ENCODE results near the gene BNIP3.

Gene BNIP3

DNA sequence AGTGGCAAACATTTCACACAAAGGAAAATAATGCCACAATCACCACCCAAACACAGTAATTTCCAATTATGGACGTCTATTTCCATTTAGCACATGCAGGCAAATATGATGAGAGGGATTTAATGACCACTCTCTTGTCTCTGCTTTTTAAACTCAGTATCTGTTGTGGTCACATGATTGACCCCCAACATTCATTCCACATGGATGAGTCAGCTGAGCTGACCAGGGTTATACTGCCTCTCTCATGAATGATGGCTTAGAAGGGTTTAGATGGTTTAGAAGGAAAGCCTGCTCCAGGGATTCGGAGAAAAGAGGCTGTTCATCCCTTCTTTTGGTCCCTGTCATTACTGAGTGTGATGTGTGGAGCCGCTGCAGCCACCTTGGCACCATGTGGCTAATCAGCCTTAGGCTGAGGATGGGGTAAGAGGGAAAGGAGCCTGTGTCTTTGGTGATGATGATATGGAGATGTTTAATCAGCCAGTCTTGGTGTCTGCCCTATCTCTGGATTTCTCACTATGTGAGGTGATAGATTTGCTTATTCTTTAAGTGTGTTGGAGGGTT lies 45.8 kb upstream of the BNIP3 start (continued):
- TF ChIP-seq, protein P1, sequence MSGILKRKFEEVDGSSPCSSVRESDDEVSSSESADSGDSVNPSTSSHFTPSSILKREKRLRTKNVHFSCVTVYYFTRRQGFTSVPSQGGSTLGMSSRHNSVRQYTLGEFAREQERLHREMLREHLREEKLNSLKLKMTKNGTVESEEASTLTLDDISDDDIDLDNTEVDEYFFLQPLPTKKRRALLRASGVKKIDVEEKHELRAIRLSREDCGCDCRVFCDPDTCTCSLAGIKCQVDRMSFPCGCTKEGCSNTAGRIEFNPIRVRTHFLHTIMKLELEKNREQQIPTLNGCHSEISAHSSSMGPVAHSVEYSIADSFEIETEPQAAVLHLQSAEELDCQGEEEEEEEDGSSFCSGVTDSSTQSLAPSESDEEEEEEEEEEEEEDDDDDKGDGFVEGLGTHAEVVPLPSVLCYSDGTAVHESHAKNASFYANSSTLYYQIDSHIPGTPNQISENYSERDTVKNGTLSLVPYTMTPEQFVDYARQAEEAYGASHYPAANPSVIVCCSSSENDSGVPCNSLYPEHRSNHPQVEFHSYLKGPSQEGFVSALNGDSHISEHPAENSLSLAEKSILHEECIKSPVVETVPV (CRISPR knock-in tag; IDR thresholded peaks at IDR 0.05) = no peak

DNA sequence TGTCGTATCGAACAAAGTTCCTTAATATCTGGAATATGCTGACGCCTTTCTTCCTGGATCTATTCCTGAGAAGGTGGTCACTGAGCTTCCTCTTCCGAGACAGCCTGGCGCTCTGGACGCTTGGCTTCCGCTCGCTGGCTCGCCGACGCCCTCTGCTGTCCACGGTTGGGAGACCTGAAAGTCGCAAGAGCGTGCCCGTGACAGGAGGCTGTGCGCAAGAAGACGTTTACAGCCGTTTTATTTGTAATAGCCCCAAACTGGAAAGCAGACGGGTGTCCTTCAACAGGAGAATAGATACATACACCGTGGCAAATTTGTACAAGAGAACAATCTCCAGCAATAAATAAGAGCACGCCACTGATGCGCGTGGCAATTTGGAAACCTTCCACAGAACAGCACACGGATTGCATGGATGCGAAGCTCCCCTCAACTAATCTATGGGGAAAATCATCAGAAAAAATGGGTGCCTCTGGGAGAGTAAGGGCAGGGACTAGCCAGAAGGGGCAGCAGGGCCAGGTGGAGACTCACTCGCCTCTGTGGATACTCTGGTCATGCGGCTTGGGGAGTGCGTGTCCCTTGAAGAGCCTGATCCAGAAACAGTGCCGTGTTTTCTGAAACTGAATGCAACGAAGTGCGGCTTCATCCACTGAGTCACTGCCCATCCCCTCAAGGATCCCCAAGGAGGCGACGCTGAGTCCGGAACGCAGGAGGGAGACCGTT lies 41.5 kb upstream of the BNIP3 start:
- peak; percentile 97 for ATAC-seq
- TF ChIP-seq ISL1 (CRISPR knock-in tag; IDR thresholded peaks at IDR 0.05) (no peak), PPARA (CRISPR knock-in tag; IDR thresholded peaks at IDR 0.05; ENCODE audit: borderline replicate concordance) (no peak), TOX (CRISPR knock-in tag; IDR thresholded peaks at IDR 0.05; ENCODE audit: borderline replicate concordance) (no peak), TCF4 (CRISPR knock-in tag; IDR thresholded peaks at IDR 0.05; ENCODE audit: borderline replicate concordance) (no peak)
- TF ChIP-seq, protein P2, sequence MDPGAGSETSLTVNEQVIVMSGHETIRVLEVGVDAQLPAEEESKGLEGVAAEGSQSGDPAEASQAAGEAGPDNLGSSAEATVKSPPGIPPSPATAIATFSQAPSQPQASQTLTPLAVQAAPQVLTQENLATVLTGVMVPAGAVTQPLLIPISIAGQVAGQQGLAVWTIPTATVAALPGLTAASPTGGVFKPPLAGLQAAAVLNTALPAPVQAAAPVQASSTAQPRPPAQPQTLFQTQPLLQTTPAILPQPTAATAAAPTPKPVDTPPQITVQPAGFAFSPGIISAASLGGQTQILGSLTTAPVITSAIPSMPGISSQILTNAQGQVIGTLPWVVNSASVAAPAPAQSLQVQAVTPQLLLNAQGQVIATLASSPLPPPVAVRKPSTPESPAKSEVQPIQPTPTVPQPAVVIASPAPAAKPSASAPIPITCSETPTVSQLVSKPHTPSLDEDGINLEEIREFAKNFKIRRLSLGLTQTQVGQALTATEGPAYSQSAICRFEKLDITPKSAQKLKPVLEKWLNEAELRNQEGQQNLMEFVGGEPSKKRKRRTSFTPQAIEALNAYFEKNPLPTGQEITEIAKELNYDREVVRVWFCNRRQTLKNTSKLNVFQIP (CRISPR knock-in tag; IDR thresholded peaks at IDR 0.05; ENCODE audit: borderline replicate concordance, low read depth) = no peak
- TF ChIP-seq, protein P1 (CRISPR knock-in tag; IDR thresholded peaks at IDR 0.05) = no peak

DNA sequence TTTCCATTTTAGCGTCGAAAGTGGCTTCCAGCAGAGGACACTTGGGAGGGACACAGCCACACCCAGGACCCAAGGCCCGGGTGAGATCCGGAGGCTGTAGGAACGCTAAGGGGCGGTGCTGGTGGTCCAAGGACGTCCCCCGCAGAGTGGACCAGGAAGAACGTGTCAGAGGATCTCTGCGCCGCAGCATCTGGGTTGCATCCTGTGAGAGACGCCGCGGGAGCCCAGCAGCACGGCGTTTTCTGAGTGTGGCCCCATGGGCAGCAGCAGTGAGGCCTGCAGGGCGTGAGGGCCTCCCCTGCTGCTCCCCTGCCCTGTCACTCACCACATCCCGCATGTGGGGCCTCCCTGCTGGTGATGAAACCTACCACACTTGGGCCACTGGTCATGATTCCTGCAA lies 40.5 kb upstream of the BNIP3 start:
- TF ChIP-seq ESRRG (CRISPR knock-in tag; IDR thresholded peaks at IDR 0.05) (no peak), ZFP3 (CRISPR knock-in tag; IDR thresholded peaks at IDR 0.05) (no peak), OSR1 (CRISPR knock-in tag; IDR thresholded peaks at IDR 0.05) (no peak), ZNF70 (CRISPR knock-in tag; IDR thresholded peaks at IDR 0.05) (no peak), BACH2 (CRISPR knock-in tag; IDR thresholded peaks at IDR 0.05; ENCODE audit: borderline replicate concordance) (no peak), ZC3H10 (CRISPR knock-in tag; IDR thresholded peaks at IDR 0.05) (no peak), CSDC2 (CRISPR knock-in tag; IDR thresholded peaks at IDR 0.05) (no peak)
- TF ChIP-seq, protein P3, sequence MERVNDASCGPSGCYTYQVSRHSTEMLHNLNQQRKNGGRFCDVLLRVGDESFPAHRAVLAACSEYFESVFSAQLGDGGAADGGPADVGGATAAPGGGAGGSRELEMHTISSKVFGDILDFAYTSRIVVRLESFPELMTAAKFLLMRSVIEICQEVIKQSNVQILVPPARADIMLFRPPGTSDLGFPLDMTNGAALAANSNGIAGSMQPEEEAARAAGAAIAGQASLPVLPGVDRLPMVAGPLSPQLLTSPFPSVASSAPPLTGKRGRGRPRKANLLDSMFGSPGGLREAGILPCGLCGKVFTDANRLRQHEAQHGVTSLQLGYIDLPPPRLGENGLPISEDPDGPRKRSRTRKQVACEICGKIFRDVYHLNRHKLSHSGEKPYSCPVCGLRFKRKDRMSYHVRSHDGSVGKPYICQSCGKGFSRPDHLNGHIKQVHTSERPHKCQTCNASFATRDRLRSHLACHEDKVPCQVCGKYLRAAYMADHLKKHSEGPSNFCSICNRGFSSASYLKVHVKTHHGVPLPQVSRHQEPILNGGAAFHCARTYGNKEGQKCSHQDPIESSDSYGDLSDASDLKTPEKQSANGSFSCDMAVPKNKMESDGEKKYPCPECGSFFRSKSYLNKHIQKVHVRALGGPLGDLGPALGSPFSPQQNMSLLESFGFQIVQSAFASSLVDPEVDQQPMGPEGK (CRISPR knock-in tag; IDR thresholded peaks at IDR 0.05; ENCODE audit: borderline replicate concordance) = no peak
- TF ChIP-seq, protein P2 (CRISPR knock-in tag; IDR thresholded peaks at IDR 0.05; ENCODE audit: borderline replicate concordance, low read depth) = no peak
- TF ChIP-seq, protein P1 (CRISPR knock-in tag; IDR thresholded peaks at IDR 0.05) = no peak
- ATAC-seq = no peak

DNA sequence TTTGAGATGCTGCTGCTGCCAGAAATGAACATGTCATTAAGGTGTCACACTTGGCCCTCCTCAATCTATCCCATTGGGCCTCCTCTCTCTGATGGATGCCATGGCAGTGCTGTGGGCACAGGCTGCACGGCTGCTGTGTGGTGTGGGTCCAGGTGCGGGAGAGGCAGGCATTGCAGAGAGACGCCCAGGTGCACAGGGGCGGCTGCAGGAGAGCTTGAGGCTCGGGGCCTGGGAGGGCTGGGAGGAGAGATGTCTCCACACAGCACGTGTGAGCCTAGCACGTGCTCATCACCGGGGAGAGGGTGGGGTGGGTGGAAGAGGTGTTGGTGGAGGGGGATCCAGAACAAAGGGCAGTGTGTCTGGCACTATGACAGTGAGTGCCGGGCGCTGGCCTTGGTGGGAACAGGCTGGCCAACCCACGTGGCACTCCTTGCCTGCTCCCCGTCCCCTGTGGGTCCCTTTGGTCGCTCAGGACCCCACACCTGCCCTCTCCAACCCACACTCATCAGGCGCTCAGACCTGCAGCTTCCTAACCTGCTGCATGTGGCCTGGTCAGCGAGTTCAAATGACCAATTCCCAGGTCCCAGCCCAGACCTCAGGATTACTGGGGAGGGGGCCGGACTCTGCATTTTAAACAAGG lies 39.9 kb upstream of the BNIP3 start:
- no peak for ATAC-seq
- TF ChIP-seq OSR1 (CRISPR knock-in tag; IDR thresholded peaks at IDR 0.05) (no peak), ZNF565 (CRISPR knock-in tag; conservative IDR thresholded peaks at IDR 0.05; ENCODE audit: low read depth) (no peak), RARB (CRISPR knock-in tag; IDR thresholded peaks at IDR 0.05) (no peak), TOX (CRISPR knock-in tag; IDR thresholded peaks at IDR 0.05; ENCODE audit: borderline replicate concordance) (no peak), BACH2 (CRISPR knock-in tag; IDR thresholded peaks at IDR 0.05; ENCODE audit: borderline replicate concordance) (no peak), PPARA (CRISPR knock-in tag; IDR thresholded peaks at IDR 0.05; ENCODE audit: borderline replicate concordance) (no peak), CSDC2 (CRISPR knock-in tag; IDR thresholded peaks at IDR 0.05) (no peak), ZFP3 (CRISPR knock-in tag; IDR thresholded peaks at IDR 0.05) (no peak), ARNTL (CRISPR knock-in tag; IDR thresholded peaks at IDR 0.05; ENCODE audit: borderline replicate concordance, low read depth) (no peak), ISL1 (CRISPR knock-in tag; IDR thresholded peaks at IDR 0.05) (no peak), ESRRG (CRISPR knock-in tag; IDR thresholded peaks at IDR 0.05) (no peak), ZC3H10 (CRISPR knock-in tag; IDR thresholded peaks at IDR 0.05) (no peak)
- TF ChIP-seq, protein P4, sequence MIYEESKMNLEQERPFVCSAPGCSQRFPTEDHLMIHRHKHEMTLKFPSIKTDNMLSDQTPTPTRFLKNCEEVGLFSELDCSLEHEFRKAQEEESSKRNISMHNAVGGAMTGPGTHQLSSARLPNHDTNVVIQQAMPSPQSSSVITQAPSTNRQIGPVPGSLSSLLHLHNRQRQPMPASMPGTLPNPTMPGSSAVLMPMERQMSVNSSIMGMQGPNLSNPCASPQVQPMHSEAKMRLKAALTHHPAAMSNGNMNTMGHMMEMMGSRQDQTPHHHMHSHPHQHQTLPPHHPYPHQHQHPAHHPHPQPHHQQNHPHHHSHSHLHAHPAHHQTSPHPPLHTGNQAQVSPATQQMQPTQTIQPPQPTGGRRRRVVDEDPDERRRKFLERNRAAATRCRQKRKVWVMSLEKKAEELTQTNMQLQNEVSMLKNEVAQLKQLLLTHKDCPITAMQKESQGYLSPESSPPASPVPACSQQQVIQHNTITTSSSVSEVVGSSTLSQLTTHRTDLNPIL (CRISPR knock-in tag; IDR thresholded peaks at IDR 0.05; ENCODE audit: low read depth) = no peak
- TF ChIP-seq, protein P1 (CRISPR knock-in tag; IDR thresholded peaks at IDR 0.05) = no peak

All from SK-N-SH treated with all-trans-retinoic acid at 6 μM for 48 hours (cell line).